ENCODE data around the gene CDK13.

DNA sequence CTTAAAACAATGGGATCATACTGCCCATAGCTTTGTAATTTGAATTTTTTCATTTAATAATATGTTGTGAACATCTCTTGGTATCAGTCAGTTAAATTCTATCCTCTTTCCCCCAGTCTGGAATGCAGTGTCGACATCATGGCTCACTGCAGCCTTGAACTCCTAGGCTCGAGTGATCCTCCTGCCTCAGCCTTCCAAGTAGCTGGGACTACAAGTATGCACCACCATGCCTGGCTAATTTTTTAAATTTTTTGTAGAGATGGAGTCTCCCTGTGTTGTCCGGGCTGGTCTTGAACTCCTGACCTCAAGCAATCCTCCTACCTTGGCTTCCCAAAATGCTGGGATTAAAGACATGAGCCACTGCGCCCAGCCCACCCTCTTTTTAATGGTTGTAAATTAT lies 149.8 kb downstream of the CDK13 start:
- TF ChIP-seq, protein P1, sequence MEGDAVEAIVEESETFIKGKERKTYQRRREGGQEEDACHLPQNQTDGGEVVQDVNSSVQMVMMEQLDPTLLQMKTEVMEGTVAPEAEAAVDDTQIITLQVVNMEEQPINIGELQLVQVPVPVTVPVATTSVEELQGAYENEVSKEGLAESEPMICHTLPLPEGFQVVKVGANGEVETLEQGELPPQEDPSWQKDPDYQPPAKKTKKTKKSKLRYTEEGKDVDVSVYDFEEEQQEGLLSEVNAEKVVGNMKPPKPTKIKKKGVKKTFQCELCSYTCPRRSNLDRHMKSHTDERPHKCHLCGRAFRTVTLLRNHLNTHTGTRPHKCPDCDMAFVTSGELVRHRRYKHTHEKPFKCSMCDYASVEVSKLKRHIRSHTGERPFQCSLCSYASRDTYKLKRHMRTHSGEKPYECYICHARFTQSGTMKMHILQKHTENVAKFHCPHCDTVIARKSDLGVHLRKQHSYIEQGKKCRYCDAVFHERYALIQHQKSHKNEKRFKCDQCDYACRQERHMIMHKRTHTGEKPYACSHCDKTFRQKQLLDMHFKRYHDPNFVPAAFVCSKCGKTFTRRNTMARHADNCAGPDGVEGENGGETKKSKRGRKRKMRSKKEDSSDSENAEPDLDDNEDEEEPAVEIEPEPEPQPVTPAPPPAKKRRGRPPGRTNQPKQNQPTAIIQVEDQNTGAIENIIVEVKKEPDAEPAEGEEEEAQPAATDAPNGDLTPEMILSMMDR (IDR thresholded peaks at IDR 0.05; ENCODE audit: low read depth, low read length): no peak
- TF ChIP-seq EZH2phosphoT487 (IDR thresholded peaks at IDR 0.05; ENCODE audit: low read depth): no peak

Data from OCI-LY3 (cell line).